A673 (cell line): ENCODE measurements around the gene CREB5.

Experiments
- CTCF ChIP-seq: fragments of 300-800, 200-600 bp; sonication (generic); conservative IDR thresholded peaks from 2 replicates; pipeline ENCODE4 v1.5.1; 2017; ENCODE audit warnings: low read depth, mild to moderate bottlenecking, antibody characterized with exemption, low read length, moderate library complexity, mixed read lengths
- EZH2 ChIP-seq: fragments of 200-600 bp; sonication (generic); IDR thresholded peaks from 2 replicates; pipeline ENCODE4 v1.6.1; 2017; ENCODE audit warnings: borderline replicate concordance, low read depth, mild to moderate bottlenecking, mixed read lengths, antibody characterized with exemption, low read length; ENCODE audit not compliant: poor library complexity, severe bottlenecking

GRCh38 chr7:28836716-28837115, 424.4 kb downstream of the CREB5 start:
- TF ChIP-seq CTCF = no peak
- TF ChIP-seq EZH2 = no peak
